Body of pancreas (tissue), 4 donors: ENCODE data around the gene KRT80.

Experiments
- CTCF ChIP-seq, 7 experiments: fragments of 450-650 bp in 4 of 7; fragments of 200-600 bp in 3 of 7; sonication (generic) in 3 of 7; IDR thresholded peaks; one replicate each; pipeline ENCODE4 v1.5.1; 2016 to 2019; ENCODE audit warnings: antibody characterized with exemption in 7 of 7
- POLR2A ChIP-seq, 3 donors: fragments of 450-650 bp; IDR thresholded peaks; one replicate each; pipeline ENCODE4 v1.6.1; 2016; ENCODE audit warnings: antibody characterized with exemption in 3 of 3, mild to moderate bottlenecking in 2 of 3

GRCh38 chr12:52222692-52223091 is 30.9 kb upstream of the KRT80 start:
- TF ChIP-seq POLR2A (IDR thresholded peaks at IDR 0.05) (no peak), CTCF (IDR thresholded peaks at IDR 0.05) (no peak)
